Left lung (tissue), 10 donors: ENCODE measurements around the gene ERC2. TPM values are rescaled to one million over a fixed set of nuclear protein-coding genes. Genes with fewer than 3 reads are reported as not detected.

Experiments used
- ATAC-seq: fragments of 200-7000 bp; cut with Tn5 transposase; one replicate; pipeline ENCODE4 v1.9.1; 2020; ENCODE audit warnings: moderate library complexity
- DNase-seq, 4 donors: peaks; one replicate each; pipeline ENCODE4 v3.0.0-alpha.2; 2013 to 2020
- H3K27ac ChIP-seq, 2 donors: fragments of 200-600 bp; sonication (generic) in 1 of 2; one replicate each; pipeline versions ENCODE4 v1.5.0 to v1.8.0; 2020 to 2021
- H3K27me3 ChIP-seq, 2 donors: fragments of 200-600 bp; sonication (generic) in 1 of 2; one replicate each; pipeline versions ENCODE4 v1.5.0 to v1.8.0; 2020 to 2021
- H3K36me3 ChIP-seq, 2 donors: fragments of 200-600 bp; sonication (generic) in 1 of 2; one replicate each; pipeline versions ENCODE4 v1.5.0 to v1.8.0; 2020 to 2021
- H3K4me1 ChIP-seq, 2 donors: fragments of 200-600 bp; one replicate each; pipeline ENCODE4 v1.8.0; 2021
- H3K4me3 ChIP-seq, 2 donors: fragments of 200-600 bp; sonication (generic) in 1 of 2; one replicate each; pipeline versions ENCODE4 v1.5.0 to v1.8.0; 2020 to 2021; ENCODE audit warnings: mild to moderate bottlenecking in 1 of 2
- H3K9me3 ChIP-seq, 2 donors: fragments of 200-600 bp; sonication (generic) in 1 of 2; one replicate each; pipeline versions ENCODE4 v1.5.0 to v1.8.0; 2020 to 2021
- intact Hi-C, 2 donors: fragments of 100-400 bp; cut with DNase I; formaldehyde crosslinking; loops; one replicate each; pipeline versions ENCODE4 v1.11.2 to v1.14.2; 2022
- polyA plus RNA-seq, 6 donors: library from polyadenylated mRNA; unstranded; fragments of 120-200 nt; gene quantifications; one replicate each; pipeline ENCODE4 v1.2.1, GENCODE V29; 2013; ENCODE audit not compliant: insufficient read length in 6 of 6
- total RNA-seq, 2 donors: library from RNA; stranded (reverse); fragmentation: NEBNext Ultra II Directional; extraction: Animal tissue kit (Norgen Biotek cat#: 25700); gene quantifications; one replicate each; pipeline ENCODE4 v1.2.1, GENCODE V29; 2021
- TF ChIP-seq, protein P1 (sequence below), 2 donors: fragments of 200-600 bp; sonication (generic) in 1 of 2; IDR thresholded peaks; one replicate each; pipeline versions ENCODE4 v1.5.0 to v1.8.0; 2021; ENCODE audit warnings: antibody characterized with exemption in 2 of 2
- donor health status: DM: no; HTN: yes; CAD: no.
- donor health status: DM: no; HTN: no; CAD: no.

The ERC2 gene
- total and polyA plus RNA-seq, 8 donors, result 1.6 to 3.3 (median 2.1) TPM

DNA sequence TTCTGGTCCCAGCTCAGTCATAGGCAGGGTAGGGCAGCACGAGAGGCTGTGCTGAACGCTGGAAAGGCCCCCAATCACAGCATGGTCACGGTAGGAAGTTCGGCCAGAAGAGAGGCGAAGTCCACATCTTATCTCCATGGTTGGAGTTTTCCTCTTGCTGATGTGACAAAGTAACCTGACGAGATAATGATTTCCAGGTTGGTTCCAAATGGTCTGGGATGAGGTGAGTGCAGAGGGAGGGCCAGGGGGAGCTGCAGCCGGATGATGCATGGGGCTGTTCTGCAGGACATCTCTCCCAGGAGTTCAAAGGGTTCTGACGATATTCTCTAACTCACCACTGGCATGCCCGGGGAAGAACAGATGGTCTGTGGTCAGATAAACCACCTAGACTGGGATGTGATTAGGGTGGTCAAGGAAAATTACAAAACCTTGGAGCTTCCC is 898.0 kb downstream of the ERC2 start:
- TF ChIP-seq, protein P1, sequence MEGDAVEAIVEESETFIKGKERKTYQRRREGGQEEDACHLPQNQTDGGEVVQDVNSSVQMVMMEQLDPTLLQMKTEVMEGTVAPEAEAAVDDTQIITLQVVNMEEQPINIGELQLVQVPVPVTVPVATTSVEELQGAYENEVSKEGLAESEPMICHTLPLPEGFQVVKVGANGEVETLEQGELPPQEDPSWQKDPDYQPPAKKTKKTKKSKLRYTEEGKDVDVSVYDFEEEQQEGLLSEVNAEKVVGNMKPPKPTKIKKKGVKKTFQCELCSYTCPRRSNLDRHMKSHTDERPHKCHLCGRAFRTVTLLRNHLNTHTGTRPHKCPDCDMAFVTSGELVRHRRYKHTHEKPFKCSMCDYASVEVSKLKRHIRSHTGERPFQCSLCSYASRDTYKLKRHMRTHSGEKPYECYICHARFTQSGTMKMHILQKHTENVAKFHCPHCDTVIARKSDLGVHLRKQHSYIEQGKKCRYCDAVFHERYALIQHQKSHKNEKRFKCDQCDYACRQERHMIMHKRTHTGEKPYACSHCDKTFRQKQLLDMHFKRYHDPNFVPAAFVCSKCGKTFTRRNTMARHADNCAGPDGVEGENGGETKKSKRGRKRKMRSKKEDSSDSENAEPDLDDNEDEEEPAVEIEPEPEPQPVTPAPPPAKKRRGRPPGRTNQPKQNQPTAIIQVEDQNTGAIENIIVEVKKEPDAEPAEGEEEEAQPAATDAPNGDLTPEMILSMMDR (IDR thresholded peaks at IDR 0.05), result no peak
- Histone ChIP-seq H3K27ac (no peak overlapping the region), H3K4me1 (no peaks in the 10 kb centered on the region), H3K4me3 (no peak overlapping the region), H3K27me3 (peaks cover 0 to 5% of the 10 kb centered on the region in 2 donors), H3K9me3 (no peaks in the 10 kb centered on the region), H3K36me3 (no peaks in the 10 kb centered on the region)
- no peak for ATAC-seq
- intact Hi-C loops, result no loop called here
- no peak for DNase-seq

DNA sequence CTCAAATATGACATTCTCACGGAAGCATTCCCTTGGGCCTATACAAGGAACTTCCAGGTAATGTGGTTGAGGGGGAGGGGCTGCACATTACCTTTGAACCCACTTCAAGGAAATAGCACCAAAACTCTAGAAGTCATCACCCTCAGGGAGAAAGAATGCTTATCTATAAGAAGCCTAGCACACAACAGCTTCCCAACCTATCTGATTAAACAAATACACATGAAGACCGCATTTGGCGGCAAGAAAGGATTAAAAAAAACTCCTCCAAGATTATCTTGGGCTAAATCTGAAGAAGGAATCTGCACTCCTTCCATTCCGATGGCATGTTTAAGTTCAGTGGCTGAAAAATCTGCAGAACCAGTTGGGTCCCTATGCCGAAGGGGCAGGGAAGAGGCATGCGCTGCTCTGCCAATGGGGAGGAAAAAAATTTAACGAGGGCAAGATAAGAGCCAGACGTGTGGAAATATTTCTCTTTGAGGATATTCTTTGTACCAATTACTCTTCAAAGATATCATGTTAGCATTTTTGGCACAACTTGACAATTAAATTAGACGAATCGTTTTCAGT is 899.2 kb downstream of the ERC2 start:
- no peaks in the 10 kb centered on the region for H3K9me3 ChIP-seq
- H3K4me1 ChIP-seq, result no peaks in the 10 kb centered on the region
- peaks cover 0 to 5% of the 10 kb centered on the region in 2 donors for H3K27me3 ChIP-seq
- H3K4me3 ChIP-seq, result no peak overlapping the region
- ATAC-seq (no peak), DNase-seq (peak in 1 of 4 donors; percentile 30)
- TF ChIP-seq, protein P1 (IDR thresholded peaks at IDR 0.05), result no peak
- intact Hi-C loops, result no loop called here
- H3K27ac ChIP-seq, result no peak overlapping the region
- no peaks in the 10 kb centered on the region for H3K36me3 ChIP-seq

DNA sequence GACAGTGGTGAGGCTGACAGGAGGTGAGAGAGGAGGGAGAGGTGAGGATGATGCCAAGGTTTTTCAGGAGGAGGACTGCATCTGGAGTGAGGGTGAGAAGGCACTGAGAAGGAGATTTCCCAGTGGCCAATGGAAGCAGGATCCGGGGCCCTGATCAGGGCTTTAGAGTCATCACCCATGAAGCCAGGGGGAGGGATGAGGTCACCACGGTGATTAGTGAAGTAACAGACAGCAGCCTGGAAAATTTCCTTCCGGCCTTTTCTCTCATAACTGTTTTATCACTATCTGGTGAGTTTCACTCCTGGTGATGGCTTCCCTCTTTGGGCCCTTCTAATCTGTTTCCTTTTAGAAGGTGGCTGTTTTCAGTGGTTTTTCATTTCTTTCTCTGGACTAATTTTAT is 900.7 kb downstream of the ERC2 start:
- Histone ChIP-seq H3K27me3 (peaks cover 0 to 5% of the 10 kb centered on the region in 2 donors), H3K27ac (no peak overlapping the region), H3K4me3 (no peak overlapping the region), H3K4me1 (no peaks in the 10 kb centered on the region), H3K36me3 (no peaks in the 10 kb centered on the region), H3K9me3 (no peaks in the 10 kb centered on the region)
- intact Hi-C loops, result no loop called here
- ATAC-seq, result no peak
- no peak for DNase-seq
- TF ChIP-seq, protein P1 (IDR thresholded peaks at IDR 0.05), result no peak

DNA sequence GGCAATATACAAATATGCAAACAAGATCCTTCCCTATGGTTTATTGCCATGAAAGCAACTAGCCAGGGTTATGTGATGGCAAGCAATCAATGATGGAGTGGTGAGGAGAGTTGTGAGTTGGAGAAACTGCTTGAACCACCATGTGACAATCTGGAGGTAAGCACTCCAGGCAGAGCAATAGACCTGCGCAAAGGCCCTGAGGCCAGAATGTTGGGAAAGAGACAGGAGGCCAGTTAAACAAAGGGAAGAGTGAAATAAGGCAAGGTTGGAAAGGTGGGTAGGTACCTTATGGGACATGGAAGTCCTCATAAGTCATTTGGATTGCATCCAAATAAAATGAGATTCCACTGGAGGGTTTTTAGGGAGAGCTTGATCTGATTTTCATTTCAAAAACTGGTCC is 901.1 kb downstream of the ERC2 start:
- no peaks in the 10 kb centered on the region for H3K36me3 ChIP-seq
- H3K4me1 ChIP-seq, result no peaks in the 10 kb centered on the region
- intact Hi-C loops, result no loop called here
- H3K27me3 ChIP-seq, result peaks cover 0 to 5% of the 10 kb centered on the region in 2 donors
- no peak overlapping the region for H3K4me3 ChIP-seq
- ATAC-seq, result no peak
- TF ChIP-seq, protein P1 (IDR thresholded peaks at IDR 0.05), result no peak
- H3K9me3 ChIP-seq, result no peaks in the 10 kb centered on the region
- no peak overlapping the region for H3K27ac ChIP-seq
- no peak for DNase-seq

DNA sequence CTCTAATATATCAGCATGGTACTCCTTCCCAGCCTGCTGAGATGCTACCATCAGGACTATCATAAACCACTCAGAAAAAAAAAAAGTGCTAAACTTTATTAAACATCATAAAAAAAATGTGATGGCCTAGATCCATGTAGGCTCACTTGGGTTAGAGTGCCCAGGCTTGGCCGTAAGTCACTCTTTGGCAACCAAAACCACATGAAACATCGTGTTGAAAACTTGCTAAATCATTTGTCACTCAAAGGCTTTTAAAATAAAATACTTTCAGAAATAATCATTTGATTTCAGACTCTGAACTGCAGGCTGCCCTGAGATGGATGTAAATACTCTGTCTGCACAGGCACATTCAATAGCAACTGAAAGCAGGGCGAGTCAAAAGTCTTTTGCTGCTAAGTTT is 902.7 kb downstream of the ERC2 start:
- H3K36me3 ChIP-seq, result no peaks in the 10 kb centered on the region
- H3K27ac ChIP-seq, result no peak overlapping the region
- DNase-seq, result no peak
- H3K4me3 ChIP-seq, result no peak overlapping the region
- TF ChIP-seq, protein P1 (IDR thresholded peaks at IDR 0.05), result no peak
- no peak for ATAC-seq
- H3K4me1 ChIP-seq, result no peaks in the 10 kb centered on the region
- intact Hi-C loops, result no loop called here
- H3K27me3 ChIP-seq, result no peaks in the 10 kb centered on the region
- no peaks in the 10 kb centered on the region for H3K9me3 ChIP-seq
